ENCODE measurements around the gene BEST3. TPM values are rescaled to one million over a fixed set of nuclear protein-coding genes. Genes with fewer than 3 reads are reported as not detected.

Gene BEST3
- total and polyA plus RNA-seq, 2 donors (not counting 3 experiments of a cell fraction or from before 2014, with no cell fraction given), result 0.12 to 0.18 TPM

- Histone ChIP-seq H4K20me1 (replicated peaks; ENCODE audit: control insufficient read depth, extremely low read depth, insufficient read depth, low read length) (no peaks in the 10 kb centered on the region), H3K36me3 (ENCODE audit: control insufficient read depth in 2 of 2, extremely low read depth in 1 of 2, insufficient read depth in 2 of 2, low read length in 2 of 2) (no peaks in the 10 kb centered on the region), H3K27me3 (ENCODE audit: control insufficient read depth in 2 of 2, insufficient read depth in 2 of 2, low read length in 2 of 2) (peaks cover 0 to 2% of the 10 kb centered on the region in 2 experiments), H2AFZ (ENCODE audit: low read depth, low read length) (no peak overlapping the region), H3K79me2 (ENCODE audit: control insufficient read depth, insufficient read depth, low read length) (no peaks in the 10 kb centered on the region), H3K4me2 (ENCODE audit: insufficient read depth, low read length) (no peak overlapping the region), H3K9ac (replicated peaks; ENCODE audit: extremely low read depth, insufficient read depth, low read length) (no peak overlapping the region), H3K4me1 (ENCODE audit: control insufficient read depth, extremely low read depth, insufficient read depth, low read length) (peaks cover 3% of the 10 kb centered on the region), H3K9me1 (replicated peaks; ENCODE audit: control insufficient read depth, extremely low read depth, insufficient read depth, low read length) (no peaks in the 10 kb centered on the region), H3K9me3 (replicated peaks; ENCODE audit: control insufficient read depth, insufficient read depth, low read length) (no peaks in the 10 kb centered on the region), H3K4me3 (replicated peaks in 1 of 3; ENCODE audit: insufficient read depth in 1 of 3, low read depth in 1 of 3, low read length in 3 of 3) (no peak overlapping the region), H3K27ac (ENCODE audit: insufficient read depth, low read depth, low read length) (no peak overlapping the region)
- dilution Hi-C loops (cut with MboI; ENCODE audit: extremely low pct_ligation_motif_present, low sequenced_read_pairs), result no loop called here
- intact Hi-C loops (cut with micrococcal nuclease), result no loop called here
- no peak for FAIRE-seq
- BruUV-seq (replicated peaks), result no TSS peak
- no peak for DNase-seq (ENCODE audit: low read depth, low spot score)
- no peak for TF ChIP-seq JUN (IDR thresholded peaks at IDR 0.05; ENCODE audit: borderline replicate concordance, insufficient read depth, insufficient read length, low read depth)
- TF ChIP-seq GATA2 (IDR thresholded peaks at IDR 0.05; ENCODE audit: insufficient read depth, insufficient read length, low read depth, low read length), result no peak
- no peak for TF ChIP-seq EZH2 (IDR thresholded peaks at IDR 0.05; ENCODE audit: borderline replicate concordance, low read depth, low read length, severe bottlenecking)
- no peak for TF ChIP-seq MYC (IDR thresholded peaks at IDR 0.05; ENCODE audit: low read depth, low read length)
- TF ChIP-seq POLR2A (IDR thresholded peaks at IDR 0.05; ENCODE audit: low read depth, low read length), result no peak
- no peak for TF ChIP-seq POLR2AphosphoS5 (IDR thresholded peaks at IDR 0.05; ENCODE audit: insufficient read depth, low read depth, low read length)
- TF ChIP-seq CTCF (IDR thresholded peaks at IDR 0.05; ENCODE audit: extremely low read depth in 1 of 2, insufficient read depth in 1 of 2, low read depth in 1 of 2, low read length in 2 of 2), result no peak
- no peak for TF ChIP-seq FOS (IDR thresholded peaks at IDR 0.05; ENCODE audit: borderline replicate concordance, insufficient read depth, low read length)
- TF ChIP-seq MAX (IDR thresholded peaks at IDR 0.05; ENCODE audit: insufficient read depth, insufficient read length), result no peak
- POLR2A ChIA-PET, result no interaction called here
- CTCF ChIA-PET, result no interaction called here
Measured at GRCh38 chr12:69733638-69734037, 34.5 kb upstream of the BEST3 start.
